22Rv1 (cell line): ENCODE results near the gene PPP6R1.

Source experiments
- CTCF ChIP-seq: fragments of 450-650 bp; IDR thresholded peaks from 2 replicates; pipeline ENCODE4 v1.5.1; 2017; ENCODE audit warnings: mild to moderate bottlenecking
- ZFX ChIP-seq: fragments of 450-650 bp; IDR thresholded peaks from 2 replicates; pipeline ENCODE4 v1.6.1; 2017; ENCODE audit warnings: antibody characterized with exemption, borderline replicate concordance

GRCh38 chr19:55232986-55233385 is 25.8 kb downstream of the PPP6R1 start:
- no peak for TF ChIP-seq CTCF
- TF ChIP-seq ZFX, result no peak
